ENCODE results near the gene KRTAP23-1. TPM values are rescaled to one million over a fixed set of nuclear protein-coding genes. Genes with fewer than 3 reads are reported as not detected.

Gene KRTAP23-1
- total RNA-seq, 4 donors from 2014 or later = not detected

GRCh38 chr21:30333736-30334135, 14.7 kb downstream of the KRTAP23-1 start:
- no peaks in the 10 kb centered on the region for H3K4me1 ChIP-seq
- WGBS, 2 donors (ENCODE audit: low coverage in 1 of 2) = 75% methylated on average over 3 of the region's 3 CpGs; no CpG with 5 or more reads in 1 of the 2 donors
- TF ChIP-seq POLR2A (IDR thresholded peaks at IDR 0.05) = no peak
- no peak for TF ChIP-seq CTCF (IDR thresholded peaks at IDR 0.05)
- no peak for TF ChIP-seq POLR2AphosphoS5 (IDR thresholded peaks at IDR 0.05)
- TF ChIP-seq EP300 (IDR thresholded peaks at IDR 0.05) = no peak
- no peaks in the 10 kb centered on the region for H3K27me3 ChIP-seq
- ATAC-seq = no peak
- no peak overlapping the region for H3K4me3 ChIP-seq
- H3K36me3 ChIP-seq = no peaks in the 10 kb centered on the region
- no peaks in the 10 kb centered on the region for H3K9me3 ChIP-seq
- H3K27ac ChIP-seq = no peak overlapping the region

GRCh38 chr21:30332681-30333080, 15.7 kb downstream of the KRTAP23-1 start:
- TF ChIP-seq POLR2A (IDR thresholded peaks at IDR 0.05) = no peak
- no peak for TF ChIP-seq EP300 (IDR thresholded peaks at IDR 0.05)
- TF ChIP-seq POLR2AphosphoS5 (IDR thresholded peaks at IDR 0.05) = no peak
- no peak for TF ChIP-seq CTCF (IDR thresholded peaks at IDR 0.05)
- H3K9me3 ChIP-seq = no peaks in the 10 kb centered on the region
- H3K27ac ChIP-seq = no peak overlapping the region
- H3K4me3 ChIP-seq = no peak overlapping the region
- no peaks in the 10 kb centered on the region for H3K4me1 ChIP-seq
- 67 to 68% methylated on average over 2 of the region's 2 CpGs for WGBS, 2 donors (ENCODE audit: low coverage in 1 of 2)
- no peak for ATAC-seq
- no peaks in the 10 kb centered on the region for H3K27me3 ChIP-seq
- no peaks in the 10 kb centered on the region for H3K36me3 ChIP-seq

GRCh38 chr21:30329203-30329875, 19.1 kb downstream of the KRTAP23-1 start:
- 81 to 93% methylated on average over 4 of the region's 4 CpGs for WGBS, 2 donors (ENCODE audit: low coverage in 1 of 2)
- H3K4me3 ChIP-seq = no peak overlapping the region
- no peaks in the 10 kb centered on the region for H3K36me3 ChIP-seq
- ATAC-seq = no peak
- H3K9me3 ChIP-seq = peaks cover 0 to 17% (median 0%) of the 10 kb centered on the region in 3 donors
- TF ChIP-seq EP300 (IDR thresholded peaks at IDR 0.05) (no peak), CTCF (IDR thresholded peaks at IDR 0.05) (no peak), POLR2AphosphoS5 (IDR thresholded peaks at IDR 0.05) (no peak), POLR2A (IDR thresholded peaks at IDR 0.05) (no peak)
- no peaks in the 10 kb centered on the region for H3K4me1 ChIP-seq
- no peaks in the 10 kb centered on the region for H3K27me3 ChIP-seq
- no peak overlapping the region for H3K27ac ChIP-seq

- Histone ChIP-seq H3K4me1 (no peaks in the 10 kb centered on the region), H3K27me3 (no peaks in the 10 kb centered on the region), H3K9me3 (peaks cover 0 to 17% (median 0%) of the 10 kb centered on the region in 3 donors), H3K27ac (no peak overlapping the region), H3K4me3 (no peak overlapping the region), H3K36me3 (no peaks in the 10 kb centered on the region)
- TF ChIP-seq EP300 (IDR thresholded peaks at IDR 0.05) (no peak), POLR2AphosphoS5 (IDR thresholded peaks at IDR 0.05) (no peak), CTCF (IDR thresholded peaks at IDR 0.05) (no peak), POLR2A (IDR thresholded peaks at IDR 0.05) (no peak)
- ATAC-seq = no peak
Observed at GRCh38 chr21:30326390-30326789, 22.0 kb downstream of the KRTAP23-1 start.

- 45 to 88% methylated on average over 2 of the region's 2 CpGs for WGBS, 2 donors (ENCODE audit: low coverage in 1 of 2)
- Histone ChIP-seq H3K4me1 (no peaks in the 10 kb centered on the region), H3K9me3 (no peaks in the 10 kb centered on the region)
Observed at GRCh38 chr21:30320215-30320614, 28.2 kb downstream of the KRTAP23-1 start, which contains the start of gene KRTAP26-1. TSS of gene KRTAP26-1 (minus strand) at chr21:30320315. CDS start at chr21:30320035, 280 bp downstream.

More at GRCh38 chr21:30320215-30320614, 28.2 kb downstream of the KRTAP23-1 start, which contains the start of gene KRTAP26-1:
- H3K4me3 ChIP-seq = no peak within 1 kb of the TSS
- H3K27me3 ChIP-seq = no peaks in the 10 kb centered on the region
- H3K36me3 ChIP-seq = no peaks in the 10 kb centered on the region
- TF ChIP-seq POLR2A (IDR thresholded peaks at IDR 0.05) (no peak), CTCF (IDR thresholded peaks at IDR 0.05) (no peak), EP300 (IDR thresholded peaks at IDR 0.05) (no peak), POLR2AphosphoS5 (IDR thresholded peaks at IDR 0.05) (no peak)
- no peak for ATAC-seq
- H3K27ac ChIP-seq = no peak within 1 kb of the TSS

All from gastroesophageal sphincter (tissue), 4 donors.